CD14-positive monocyte (primary cell): ENCODE measurements around the gene CBX5. TPM values are rescaled to one million over a fixed set of nuclear protein-coding genes. Genes with fewer than 3 reads are reported as not detected.

ENCODE experiments used
- DNase-seq, 3 donors: peaks; one replicate each; pipeline ENCODE4 v3.0.0-alpha.2; 2011 to 2022
- H2AFZ ChIP-seq: 2 replicates; pipeline ENCODE4 v1.6.0; 2012; ENCODE audit warnings: mild to moderate bottlenecking, low read depth, low read length, inconsistent platforms; ENCODE audit not compliant: insufficient read depth, poor library complexity, severe bottlenecking
- H3K27ac ChIP-seq, 2 donors: 1 replicate in 1 of 2; 2 replicates in 1 of 2; pipeline ENCODE4 v1.5.1; 2012 to 2013; ENCODE audit warnings: low read length in 2 of 2, control low read depth in 1 of 2, inconsistent platforms in 1 of 2, low read depth in 1 of 2, mild to moderate bottlenecking in 1 of 2
- H3K27me3 ChIP-seq, 2 donors: one replicate each; pipeline versions ENCODE4 v1.6.0 to v1.6.1; 2011 to 2013; ENCODE audit warnings: low read length in 2 of 2; ENCODE audit not compliant: control insufficient read depth in 2 of 2, insufficient read depth in 2 of 2
- H3K36me3 ChIP-seq, 2 donors: replicated peaks in 1 of 2; 1 replicate in 1 of 2; 2 replicates in 1 of 2; pipeline versions ENCODE4 v1.5.1 to v1.6.1; 2012 to 2013; ENCODE audit warnings: low read length in 2 of 2, control low read depth in 1 of 2, inconsistent platforms in 1 of 2, mild to moderate bottlenecking in 1 of 2; ENCODE audit not compliant: insufficient read depth in 2 of 2, control insufficient read depth in 1 of 2
- H3K4me1 ChIP-seq, 2 donors: 1 replicate in 1 of 2; 2 replicates in 1 of 2; pipeline versions ENCODE4 v1.5.1 to v1.6.1; 2012 to 2013; ENCODE audit warnings: low read length in 2 of 2, control low read depth in 1 of 2, inconsistent platforms in 1 of 2, mild to moderate bottlenecking in 1 of 2, moderate library complexity in 1 of 2; ENCODE audit not compliant: insufficient read depth in 2 of 2, control insufficient read depth in 1 of 2
- H3K4me2 ChIP-seq: replicated peaks from 2 replicates; pipeline ENCODE3; 2012; ENCODE audit warnings: low read length, moderate library complexity, mild to moderate bottlenecking; ENCODE audit not compliant: poor library complexity, severe bottlenecking; ENCODE audit errors: extremely low read depth
- H3K4me3 ChIP-seq, 3 experiments: fragments of 200-600 bp in 1 of 3; sonication (generic) in 1 of 3; replicated peaks in 1 of 3; 1 replicate in 2 of 3; 2 replicates in 1 of 3; pipeline ENCODE4 v1.5.1; 2011 to 2013; ENCODE audit warnings: low read length in 3 of 3, mild to moderate bottlenecking in 3 of 3, control low read depth in 2 of 3, low read depth in 2 of 3, inconsistent platforms in 1 of 3, moderate library complexity in 1 of 3
- H3K79me2 ChIP-seq: 2 replicates; pipeline ENCODE4 v1.6.0; 2012; ENCODE audit warnings: mild to moderate bottlenecking, control low read depth, inconsistent platforms, low read length, moderate library complexity; ENCODE audit not compliant: insufficient read depth
- H3K9ac ChIP-seq: 2 replicates; pipeline ENCODE4 v1.6.0; 2017; ENCODE audit warnings: low read length, mild to moderate bottlenecking; ENCODE audit not compliant: insufficient read depth, poor library complexity, severe bottlenecking
- H3K9me3 ChIP-seq, 2 donors: replicated peaks in 1 of 2; 1 replicate in 1 of 2; 2 replicates in 1 of 2; pipeline versions ENCODE4 v1.5.1 to v1.6.1; 2012 to 2013; ENCODE audit warnings: low read length in 2 of 2, control low read depth in 1 of 2; ENCODE audit not compliant: control insufficient read depth in 1 of 2, insufficient read depth in 1 of 2
- H4K20me1 ChIP-seq: 2 replicates; pipeline ENCODE4 v1.6.0; 2012; ENCODE audit warnings: mild to moderate bottlenecking, low read length, control low read depth, moderate library complexity; ENCODE audit not compliant: insufficient read depth
- H3K27ac Mint-ChIP-seq, 7 donors: one replicate each; pipeline ENCODE4 v1.8.0; 2020; ENCODE audit warnings: mild to moderate bottlenecking in 7 of 7, mixed read lengths in 7 of 7, moderate library complexity in 6 of 7, inconsistent platforms in 2 of 7
- H3K27me3 Mint-ChIP-seq, 3 donors: one replicate each; pipeline ENCODE4 v1.8.0; 2021 to 2022; ENCODE audit warnings: low read depth in 3 of 3, mild to moderate bottlenecking in 3 of 3, mixed read lengths in 3 of 3, moderate library complexity in 3 of 3, inconsistent platforms in 1 of 3
- H3K36me3 Mint-ChIP-seq, 2 donors: one replicate each; pipeline ENCODE4 v1.8.0; 2020; ENCODE audit warnings: mixed read lengths in 2 of 2, inconsistent platforms in 1 of 2, mild to moderate bottlenecking in 1 of 2
- H3K4me1 Mint-ChIP-seq: one replicate; pipeline ENCODE4 v1.8.0; 2020; ENCODE audit warnings: mild to moderate bottlenecking, mixed read lengths
- H3K4me3 Mint-ChIP-seq, 2 donors: one replicate each; pipeline ENCODE4 v1.8.0; 2020; ENCODE audit warnings: mild to moderate bottlenecking in 2 of 2, mixed read lengths in 2 of 2, moderate library complexity in 1 of 2
- H3K9me3 Mint-ChIP-seq, 7 donors: one replicate each; pipeline ENCODE4 v1.8.0; 2020 to 2022; ENCODE audit warnings: mixed read lengths in 7 of 7, mild to moderate bottlenecking in 6 of 7, moderate library complexity in 6 of 7, inconsistent platforms in 2 of 7
- CTCF ChIP-seq: fragments of 200-600 bp; IDR thresholded peaks from one replicate; pipeline ENCODE4 v1.8.0; 2022; ENCODE audit warnings: antibody characterized with exemption, mild to moderate bottlenecking
- whole genome bisulfite sequencing: methylation state at CpG from one replicate; pipeline ENCODE4 v1.1.5; 2013; ENCODE audit warnings: missing lambda C conversion rate; ENCODE audit not compliant: insufficient coverage; 5-methylcytosine and 5-hydroxymethylcytosine counted together
- intact Hi-C, 2 donors: fragments of 100-400 bp; cut with micrococcal nuclease; formaldehyde crosslinking; loops; one replicate each; pipeline versions ENCODE4 v1.15.0 to v1.15.1; 2023
- polyA plus RNA-seq, 3 donors: library from polyadenylated mRNA; depleted of rRNA in 1 of 3; unstranded in 2 of 3; stranded (reverse) in 1 of 3; fragments of 300-500 nt in 2 of 3; fragments of >200 nt in 1 of 3; fragmentation: Illumina TruSeq in 2 of 3; gene quantifications; 1 replicate in 2 of 3; 2 replicates in 1 of 3; pipeline ENCODE4 v1.2.3, GENCODE V29; 2012 to 2021

Gene CBX5
- polyA plus RNA-seq, 3 donors = 2.9 to 5.4 (median 4.8) TPM

GRCh38 chr12:54311051-54311450 lies 31.1 kb upstream of the CBX5 start:
- Histone ChIP-seq H3K4me3 (no peak overlapping the region), H3K27me3 (no peaks in the 10 kb centered on the region), H3K4me1 (peaks cover 35 to 42% of the 10 kb centered on the region in 2 donors), H3K79me2 (peaks cover 12% of the 10 kb centered on the region), H3K4me2 (no peak overlapping the region), H4K20me1 (no peaks in the 10 kb centered on the region), H3K9ac (no peak overlapping the region), H3K27ac (no peak overlapping the region), H3K9me3 (no peaks in the 10 kb centered on the region), H3K36me3 (no peaks in the 10 kb centered on the region), H2AFZ (no peak overlapping the region)
- DNase-seq = no peak
- intact Hi-C loops = no loop called here
- Mint-ChIP-seq H3K9me3 (peaks cover 0 to 2% (median 0%) of the 10 kb centered on the region in 7 donors), H3K4me1 (peaks cover 57% of the 10 kb centered on the region), H3K27ac (no peak overlapping the region), H3K36me3 (peaks cover 0 to 4% of the 10 kb centered on the region in 2 donors), H3K4me3 (no peak overlapping the region), H3K27me3 (peaks cover 0 to 2% (median 0%) of the 10 kb centered on the region in 3 donors)
- WGBS = no CpG with 5 or more reads among the region's 2 CpGs
- no peak for TF ChIP-seq CTCF

- intact Hi-C loops = no loop called here
- H3K4me2 ChIP-seq = peak overlapping the region; percentile 76
- H3K36me3 ChIP-seq = no peaks in the 10 kb centered on the region
- H3K4me3 ChIP-seq = peak overlapping the region in 1 of 3 experiments; percentile 61
- H2AFZ ChIP-seq = peak overlapping the region; percentile 31
- Mint-ChIP-seq H3K27me3 (peaks cover 1 to 2% (median 1%) of the 10 kb centered on the region in 3 donors), H3K9me3 (peaks cover 0 to 2% (median 0%) of the 10 kb centered on the region in 7 donors), H3K4me1 (peaks cover 69% of the 10 kb centered on the region), H3K36me3 (peaks cover 0 to 1% of the 10 kb centered on the region in 2 donors), H3K27ac (peak overlapping the region; percentile 95 to 99 (median 98)), H3K4me3 (peak overlapping the region; percentile 61 to 80)
- DNase-seq = peak; percentile 83 to 95 (median 87)
- no peaks in the 10 kb centered on the region for H3K9me3 ChIP-seq
- peak overlapping the region; percentile 81 to 85 for H3K27ac ChIP-seq
- no peaks in the 10 kb centered on the region for H3K27me3 ChIP-seq
- H3K4me1 ChIP-seq = peaks cover 67 to 74% of the 10 kb centered on the region in 2 donors
- H3K9ac ChIP-seq = peak overlapping the region; percentile 47
- no peak for TF ChIP-seq CTCF
- peaks cover 45% of the 10 kb centered on the region for H3K79me2 ChIP-seq
- 0% methylated on average over 2 of the region's 8 CpGs for WGBS
- no peaks in the 10 kb centered on the region for H4K20me1 ChIP-seq
Observed at GRCh38 chr12:54306925-54307741, 27.2 kb upstream of the CBX5 start.
